GM19324 (cell line): ENCODE results near the gene RAB8B.
A peak's percentile ranks its signal among the peaks of the same experiment; 100 is the strongest.

Source experiments
- ATAC-seq: cut with Tn5 transposase; IDR thresholded peaks from one replicate; pipeline ENCODE4 v1.9.1; 2021; ENCODE audit warnings: mild to moderate bottlenecking, moderate library complexity; ENCODE audit not compliant: unreplicated experiment, low FRiP score

The RAB8B gene

DNA sequence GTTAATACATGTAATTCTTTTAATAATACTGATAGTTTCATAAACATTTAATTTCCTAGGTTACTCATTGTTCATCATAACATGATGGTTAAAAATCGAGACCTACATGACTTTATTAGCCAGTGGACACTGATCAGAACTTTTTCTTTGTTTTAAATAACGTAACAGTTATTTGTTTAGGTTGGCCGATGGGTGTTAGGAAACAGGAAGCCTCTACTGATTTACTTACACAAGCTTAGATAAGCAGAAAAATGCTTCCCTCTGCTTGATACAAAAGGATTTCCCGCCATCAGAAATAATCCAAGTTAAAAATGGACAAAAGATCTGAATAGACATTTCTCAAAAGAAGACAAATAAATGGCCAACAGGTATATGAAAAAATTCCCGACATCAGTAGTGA, 71.4 kb downstream of the RAB8B start:
- ATAC-seq, result no peak

DNA sequence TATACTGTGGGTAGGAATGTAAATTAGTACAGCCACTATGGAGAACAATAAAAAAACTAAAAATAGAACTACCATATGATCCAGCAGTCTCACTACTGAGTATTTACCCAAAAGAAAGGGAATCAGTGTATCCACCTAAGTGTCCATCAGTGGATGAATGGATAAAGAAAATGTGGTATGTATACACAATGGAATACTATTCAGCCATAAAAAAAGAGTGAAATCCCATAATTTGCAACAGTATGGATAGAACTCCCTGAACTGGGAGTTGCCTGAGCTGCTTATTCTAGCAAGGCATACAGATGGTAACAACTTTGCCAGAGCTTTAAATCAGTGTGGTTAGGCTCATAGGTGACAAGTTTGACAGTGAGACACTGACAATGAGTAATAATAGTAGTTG, 71.9 kb downstream of the RAB8B start:
- no peak for ATAC-seq

DNA sequence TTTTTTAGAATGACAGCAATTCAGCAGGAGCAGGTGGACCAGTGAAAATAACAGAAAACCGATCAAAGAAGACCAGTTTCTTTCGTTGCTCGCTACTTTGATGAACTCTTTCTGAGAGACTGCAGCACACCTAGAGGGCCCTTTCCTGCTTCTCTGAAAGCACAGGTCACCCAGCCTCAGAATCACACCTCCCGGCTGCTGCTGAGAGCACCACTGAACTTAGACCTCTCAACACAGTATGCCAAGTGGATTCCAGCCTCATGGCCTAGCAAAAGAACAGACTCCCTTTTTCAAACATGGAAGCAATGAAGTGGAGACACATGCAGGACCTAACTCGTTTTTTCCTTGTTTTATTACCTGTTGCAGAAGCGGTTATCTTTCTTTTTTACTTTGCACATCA, 74.1 kb downstream of the RAB8B start:
- no peak for ATAC-seq

DNA sequence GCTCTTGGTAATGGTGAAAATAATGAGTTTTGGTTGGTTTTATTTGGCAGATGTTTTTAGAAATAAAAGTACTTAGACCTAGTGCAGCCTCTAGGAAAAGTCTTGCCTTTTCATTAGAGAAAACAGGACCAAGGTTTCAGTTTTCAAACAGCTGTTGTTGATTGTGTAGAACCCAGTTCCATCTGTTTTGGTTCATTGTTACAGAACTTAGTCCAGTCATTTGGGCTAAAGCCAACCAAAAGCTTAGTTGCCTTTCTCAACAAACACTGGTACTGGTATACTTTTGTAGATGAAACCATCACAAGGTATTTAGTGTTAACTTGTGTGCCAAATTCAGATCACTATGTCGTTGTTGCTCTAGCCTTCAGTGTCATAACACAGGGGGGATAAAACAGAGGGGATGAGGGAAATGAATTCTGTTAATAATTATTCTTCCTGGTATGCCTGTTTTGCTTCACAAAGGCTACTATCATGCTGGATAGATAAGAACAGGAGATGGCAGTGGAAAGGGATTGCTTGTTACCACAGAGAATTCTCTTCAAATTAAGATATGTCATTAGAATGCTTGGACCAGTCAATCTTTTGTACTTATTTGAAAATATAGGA, 75.4 kb downstream of the RAB8B start:
- no peak for ATAC-seq

DNA sequence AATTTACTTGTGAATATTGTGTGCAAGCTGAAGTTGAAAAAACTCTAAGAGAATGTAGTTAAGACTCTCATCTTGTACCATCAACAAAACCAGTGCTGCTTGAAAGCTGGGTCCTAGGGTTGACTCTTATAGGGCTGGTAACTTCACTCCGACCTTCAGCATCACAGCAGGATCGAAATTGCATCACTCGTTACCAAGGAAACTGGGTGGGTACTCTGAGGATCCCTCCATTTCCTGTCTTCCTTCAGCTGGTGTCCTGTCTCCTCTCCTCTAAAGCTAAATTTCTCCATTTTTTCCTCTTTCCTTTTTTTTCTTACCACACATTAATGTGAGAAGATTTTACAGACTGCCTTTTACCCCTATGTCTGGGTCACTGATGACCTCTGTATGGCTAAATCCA, 85.0 kb downstream of the RAB8B start:
- no peak for ATAC-seq

DNA sequence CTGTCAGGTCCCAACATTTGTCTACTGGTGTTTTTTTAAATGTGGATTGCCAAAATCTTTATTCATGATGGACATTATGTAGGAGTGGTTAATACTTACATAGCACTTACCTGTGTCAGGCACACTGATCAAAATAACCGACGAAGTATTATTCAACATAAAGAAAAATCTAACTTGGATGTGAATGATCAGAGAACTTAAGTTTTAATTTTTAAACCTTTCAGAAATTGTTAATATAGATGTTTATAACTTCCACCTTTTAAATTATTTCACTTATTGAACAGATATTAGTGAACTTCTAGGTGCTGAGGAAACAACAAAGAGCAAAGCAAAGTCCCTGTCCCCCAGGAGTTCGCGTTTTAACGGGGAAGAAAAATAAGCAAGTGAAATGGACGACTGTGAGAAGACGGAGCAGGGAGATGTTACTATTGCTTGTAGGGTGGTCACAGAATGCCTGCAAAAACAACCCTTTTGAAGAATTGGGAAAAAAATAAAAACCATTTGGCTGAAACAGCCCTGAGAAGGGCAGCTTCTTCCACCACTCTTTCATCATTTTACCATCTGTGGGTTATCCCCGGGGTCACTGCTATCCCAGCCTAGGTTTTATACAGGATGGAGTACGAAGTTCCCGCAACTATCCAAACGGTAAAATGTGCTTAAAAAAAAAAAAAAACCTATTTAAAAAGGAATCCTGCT, 87.1 kb downstream of the RAB8B start:
- ATAC-seq, result no peak

DNA sequence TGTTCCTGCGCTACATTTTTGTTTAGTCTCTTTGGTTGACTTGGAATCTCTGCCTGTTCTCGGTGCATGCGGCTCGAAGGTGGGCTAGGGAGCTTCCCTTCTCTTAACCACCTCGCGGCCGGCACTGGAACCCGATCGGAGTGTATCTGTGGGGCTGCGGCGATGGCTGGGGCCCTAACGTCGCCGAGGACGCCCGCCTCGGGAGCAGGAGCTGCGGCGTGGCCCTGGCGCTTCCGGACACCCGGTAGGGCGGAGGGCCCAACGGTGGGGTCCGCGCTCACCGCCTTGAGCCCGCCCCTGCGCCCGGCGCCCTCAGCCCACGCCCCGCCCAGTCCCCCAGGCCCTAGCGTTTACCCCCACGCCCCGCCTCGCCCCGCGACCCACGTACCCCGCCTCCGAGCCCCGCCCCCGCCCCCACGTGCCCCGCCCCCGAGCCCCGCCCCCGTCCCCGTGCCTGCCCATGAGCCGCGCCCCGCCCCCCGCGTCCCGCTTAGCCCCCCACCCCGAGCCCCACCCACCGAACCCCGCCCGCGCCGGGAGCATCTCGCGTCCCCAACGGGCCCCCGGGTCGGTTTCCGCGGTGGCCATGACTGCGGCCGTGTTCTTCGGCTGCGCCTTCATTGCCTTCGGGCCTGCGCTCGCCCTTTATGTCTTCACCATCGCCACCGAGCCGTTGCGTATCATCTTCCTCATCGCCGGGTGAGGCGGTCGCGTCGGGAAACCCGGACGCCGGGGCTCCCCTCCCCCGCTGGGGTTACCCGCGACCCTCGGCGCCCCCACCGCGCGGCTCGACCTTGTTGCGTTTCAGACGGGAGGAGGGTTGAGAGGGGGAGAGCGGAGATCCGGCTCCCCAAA, 87.9 kb downstream of the RAB8B start, which contains the start of gene APH1B:
Gene APH1B (plus strand): TSS at position 568 of the 855 bp plus-strand sequence. CDS start 19 bp downstream, at position 587.
- peak; percentile 81 for ATAC-seq

DNA sequence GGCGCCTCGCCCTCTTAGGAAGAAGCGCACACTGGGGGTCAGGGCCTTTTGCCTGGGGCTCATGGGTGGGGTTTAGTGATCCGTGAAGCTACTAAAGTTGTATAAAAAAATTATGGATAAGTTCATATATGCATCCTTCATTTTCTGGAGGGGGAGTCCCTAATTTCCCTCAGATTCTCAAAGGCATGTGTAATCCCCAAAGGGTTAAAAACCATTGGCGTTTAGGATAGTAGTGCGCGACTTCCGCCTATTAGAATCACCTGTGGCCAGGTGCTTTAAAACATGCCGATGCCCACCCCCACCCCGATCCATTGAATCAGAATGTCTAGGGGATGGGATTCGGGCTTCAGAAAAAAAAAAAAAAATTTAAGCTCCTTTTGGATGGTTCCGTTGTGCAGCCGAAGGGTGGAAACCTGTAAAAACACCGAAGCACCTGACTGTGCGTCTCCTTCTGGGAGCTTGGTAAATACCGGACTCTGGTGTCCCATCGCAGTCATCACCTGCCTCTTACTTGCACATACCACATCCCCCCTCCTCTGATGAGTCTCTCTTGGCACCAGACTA, 88.6 kb downstream of the RAB8B start:
- ATAC-seq, result no peak

DNA sequence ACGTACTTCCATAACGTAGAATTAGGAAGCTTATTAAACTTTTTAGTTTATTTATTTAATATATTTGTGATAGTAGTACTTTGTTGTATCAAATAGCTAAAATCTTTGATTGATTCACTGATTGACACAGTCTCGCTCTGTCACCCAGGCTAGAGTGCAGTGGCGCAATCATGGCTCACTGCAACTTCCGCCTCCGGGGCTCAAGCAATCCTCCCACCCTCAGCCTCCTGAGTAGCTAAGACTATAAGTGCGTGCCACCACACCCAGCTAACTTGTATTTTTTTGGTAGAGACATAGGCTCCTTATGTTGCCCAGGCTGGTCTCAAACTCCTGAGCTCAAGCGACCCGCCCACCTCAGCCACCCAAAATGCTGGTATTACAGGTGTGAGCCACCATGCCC, 93.7 kb downstream of the RAB8B start:
- no peak for ATAC-seq

DNA sequence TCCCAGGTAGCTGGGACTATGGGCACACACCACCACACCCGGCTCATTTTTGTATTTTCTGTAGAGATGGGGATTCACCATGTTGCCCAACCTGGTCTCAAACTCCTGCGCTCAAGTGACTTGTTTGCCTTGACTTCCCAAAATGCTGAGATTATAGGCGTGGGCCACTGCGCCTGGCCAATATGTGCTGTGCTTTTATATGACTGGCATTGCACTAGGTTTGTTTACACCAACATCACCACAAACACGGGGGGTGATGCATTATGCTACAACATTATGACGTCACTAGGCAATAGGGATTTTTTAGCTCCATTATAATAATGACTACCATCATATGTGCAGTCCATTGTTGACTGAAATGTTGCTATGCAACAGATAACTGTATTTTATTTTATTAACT, 94.9 kb downstream of the RAB8B start:
- ATAC-seq, result no peak

DNA sequence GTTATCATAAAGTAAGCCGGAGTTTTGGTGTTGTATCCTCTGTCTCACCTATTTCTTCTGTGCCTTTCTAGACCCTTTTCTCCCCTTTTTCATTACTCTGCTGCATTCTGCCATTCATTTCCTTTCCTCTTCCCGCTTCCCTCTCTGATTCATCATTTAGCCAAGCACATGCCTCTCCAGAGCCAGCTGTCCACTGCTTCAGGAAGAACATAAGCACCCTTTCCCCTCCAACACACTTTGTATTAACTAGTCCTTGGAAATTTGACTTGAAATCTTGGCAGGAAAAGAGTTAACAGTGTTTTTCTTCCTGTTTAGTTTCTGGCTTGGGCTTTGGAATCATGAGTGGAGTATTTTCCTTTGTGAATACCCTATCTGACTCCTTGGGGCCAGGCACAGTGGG, 97.7 kb downstream of the RAB8B start:
- ATAC-seq, result no peak

DNA sequence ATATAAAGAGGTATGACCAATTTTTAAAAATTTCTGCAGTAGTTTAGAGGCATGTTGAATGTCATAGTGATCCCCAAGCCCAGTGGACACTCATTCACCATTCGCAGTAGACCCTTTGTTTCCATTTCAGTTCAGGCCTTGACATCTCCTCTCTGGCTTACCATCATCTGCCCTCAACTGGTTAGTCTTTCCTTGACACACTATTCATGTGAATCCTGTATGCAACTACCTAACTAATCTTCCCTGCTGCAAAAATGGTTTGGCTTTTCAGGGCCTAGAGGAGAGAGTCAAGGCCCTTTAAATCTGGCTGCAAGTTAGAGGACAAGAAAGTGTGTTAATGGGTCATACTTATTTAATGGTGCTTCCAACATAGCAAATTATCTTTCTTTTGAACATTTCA, 98.9 kb downstream of the RAB8B start:
- ATAC-seq, result no peak

DNA sequence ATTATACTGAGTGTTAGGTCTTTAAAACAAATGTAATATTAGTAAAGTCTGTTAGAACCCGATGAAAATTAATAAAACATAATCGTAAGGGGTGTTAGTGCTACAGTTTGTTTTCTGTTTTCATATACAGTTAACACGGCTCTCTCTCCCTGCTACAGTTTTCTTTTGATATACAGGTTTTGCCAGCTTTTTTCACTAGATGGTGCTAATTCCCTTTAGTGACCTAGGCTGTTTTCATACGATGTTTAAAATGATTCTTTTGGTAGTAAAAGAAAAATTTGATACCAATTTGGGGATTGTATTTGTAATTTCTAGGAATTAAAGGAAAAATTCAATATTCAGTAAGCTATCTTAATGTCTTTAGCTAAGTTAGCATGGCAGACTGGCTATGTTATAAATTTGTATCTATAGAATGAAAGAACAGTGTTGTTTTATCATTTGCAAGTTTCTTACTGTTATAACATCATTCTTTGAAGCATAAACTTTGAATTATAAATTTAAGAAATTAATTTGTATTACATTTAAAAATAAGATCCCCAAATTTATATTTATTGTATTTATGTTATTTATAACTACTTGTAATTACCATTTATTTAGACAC, 99.5 kb downstream of the RAB8B start:
- no peak for ATAC-seq

DNA sequence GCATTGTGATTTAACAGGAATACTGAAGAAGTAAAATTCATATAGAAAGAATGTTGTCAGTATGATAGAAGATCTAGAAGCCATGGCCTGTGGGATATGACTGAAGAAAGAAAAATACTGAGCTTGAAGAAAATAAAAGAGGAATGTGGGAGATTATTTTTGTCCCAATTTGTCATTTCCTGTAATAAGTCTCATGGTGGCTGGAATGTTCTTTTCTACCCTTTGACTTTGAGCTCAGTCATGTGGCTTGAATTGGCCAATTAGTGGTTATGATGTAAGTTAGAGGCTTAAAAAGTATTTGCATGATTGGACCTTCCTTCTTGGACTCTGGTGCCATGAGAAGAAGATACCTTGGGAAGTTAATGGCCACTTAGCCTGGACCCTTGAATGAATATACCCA, 102.1 kb downstream of the RAB8B start:
- ATAC-seq, result no peak

DNA sequence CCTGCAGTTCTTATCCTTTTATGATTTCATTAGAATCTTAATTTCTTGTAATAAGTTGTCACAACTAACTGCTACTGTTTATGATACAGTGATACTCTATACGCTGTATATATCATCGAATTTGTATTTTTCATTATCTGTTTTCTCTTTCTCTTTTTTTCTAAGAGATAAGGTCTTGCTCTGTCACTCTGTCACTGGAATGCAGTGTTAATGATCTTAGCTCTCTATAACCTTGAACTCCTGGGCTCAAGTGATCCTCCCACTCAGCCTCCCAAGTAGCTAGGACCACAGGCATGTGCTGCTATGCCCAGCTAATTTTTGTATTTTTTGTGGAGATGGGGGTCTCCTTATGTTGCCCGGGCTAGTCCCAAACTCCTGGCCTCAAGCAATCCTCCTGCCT, 102.8 kb downstream of the RAB8B start:
- no peak for ATAC-seq

DNA sequence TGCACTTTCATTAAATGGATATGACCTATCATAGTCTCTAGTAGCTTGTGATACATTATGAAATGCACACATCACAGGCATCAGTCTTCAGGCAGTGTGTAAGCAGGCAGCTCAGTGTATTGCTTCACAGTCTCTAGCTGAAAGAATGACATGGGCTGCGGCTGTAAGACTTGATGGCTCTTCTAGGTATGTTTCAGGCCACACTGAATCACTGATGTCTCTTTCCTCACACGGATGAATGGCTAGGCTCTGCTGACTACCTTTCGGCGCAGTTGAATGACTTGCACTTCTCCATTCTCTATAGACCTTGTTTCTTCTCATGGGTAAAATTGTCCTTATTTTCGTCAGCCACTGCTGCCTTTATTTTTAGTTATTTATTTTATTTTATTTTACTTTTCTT, 103.4 kb downstream of the RAB8B start:
- no peak for ATAC-seq

DNA sequence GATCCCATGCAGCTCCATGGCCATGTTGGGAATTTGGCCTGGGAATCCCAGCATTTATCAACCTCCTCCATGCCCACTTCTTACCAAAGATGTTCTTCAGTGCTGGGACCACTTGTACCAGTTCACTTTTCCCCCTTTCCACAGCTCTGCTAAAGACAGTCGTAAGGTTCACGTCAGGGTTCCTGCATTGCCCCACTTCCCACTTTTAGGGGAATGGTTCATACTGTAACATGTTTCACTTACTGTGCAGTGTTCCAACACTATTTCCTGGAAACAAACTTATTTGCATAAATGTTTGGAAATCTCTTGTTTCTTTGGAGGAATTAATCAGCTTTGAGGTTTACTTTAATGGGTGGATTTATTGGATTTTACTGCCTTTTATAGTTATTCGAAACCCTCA, 105.0 kb downstream of the RAB8B start:
- ATAC-seq, result no peak

DNA sequence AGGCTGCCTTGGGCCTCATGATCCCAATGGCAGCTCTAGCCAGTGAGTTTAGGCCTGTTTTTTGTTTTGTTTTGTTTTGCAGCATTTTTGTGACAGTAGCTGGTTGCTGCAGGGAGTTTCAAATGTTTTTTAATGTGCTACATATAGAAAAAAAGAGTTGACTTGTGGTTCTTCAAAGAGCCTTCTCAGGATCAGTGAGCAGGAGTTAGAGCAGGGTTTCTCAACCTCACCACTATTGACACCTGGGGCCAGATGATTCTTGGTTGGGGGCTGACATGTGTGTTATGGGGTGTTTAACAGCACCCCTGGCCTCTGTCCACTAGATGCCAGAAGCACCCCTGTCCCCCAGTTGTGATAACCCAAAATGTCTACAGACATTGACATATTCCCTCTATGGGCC, 105.9 kb downstream of the RAB8B start:
- no peak for ATAC-seq

DNA sequence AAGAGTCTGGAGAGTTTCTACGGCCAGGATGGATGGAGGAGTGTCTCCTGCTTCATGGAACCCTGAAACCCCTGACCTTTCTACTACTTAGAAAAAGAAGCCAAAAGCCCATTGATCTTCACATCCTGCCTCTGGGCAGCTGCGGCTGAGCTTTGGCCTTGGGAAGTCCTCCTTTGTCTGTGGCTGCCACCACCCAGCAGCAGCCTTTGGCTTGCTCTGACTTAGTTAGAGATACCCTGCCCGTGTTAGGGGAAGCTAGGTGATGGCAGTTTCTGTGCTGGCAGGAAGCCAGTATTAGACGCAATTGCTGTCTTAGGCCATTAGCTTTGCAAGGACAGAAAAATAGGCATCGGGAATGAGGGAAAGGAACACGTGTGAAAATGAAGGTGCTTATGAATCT, 106.8 kb downstream of the RAB8B start:
- no peak for ATAC-seq

DNA sequence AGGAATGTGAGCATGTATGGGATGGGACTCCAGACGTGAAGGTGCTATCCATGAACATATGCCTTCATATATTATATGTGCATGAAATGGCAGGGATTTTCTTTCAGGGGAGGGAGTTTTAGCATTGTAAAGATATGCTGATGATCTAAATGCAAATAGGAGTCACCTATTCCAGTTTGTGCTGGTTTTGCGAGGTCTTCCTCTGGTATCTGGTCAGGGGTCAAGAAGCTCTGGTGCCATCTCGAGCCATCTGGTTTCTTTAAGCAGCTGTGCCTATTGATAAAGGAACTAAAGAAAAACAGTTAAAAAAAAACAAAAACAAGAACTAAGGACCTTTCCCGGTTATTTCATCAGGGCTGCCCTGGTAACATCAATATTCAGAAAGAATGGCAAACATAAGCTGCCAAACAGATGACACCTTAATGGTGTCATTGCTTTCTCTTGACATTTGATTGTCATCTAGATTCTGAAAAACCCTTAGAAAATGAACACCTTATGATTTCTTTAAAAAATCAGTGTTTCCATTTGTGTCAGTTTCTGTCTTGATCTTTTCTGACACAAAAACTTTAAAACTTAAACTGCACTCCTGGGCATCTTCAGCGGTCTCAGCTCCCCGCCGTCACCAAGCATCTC, 110.7 kb downstream of the RAB8B start:
- no peak for ATAC-seq
